ENCODE data around the gene RAB17.
A peak's percentile ranks its signal among the peaks of the same experiment; 100 is the strongest.

Gene RAB17

GRCh38 chr2:237542001-237542704 lies 48.4 kb downstream of the RAB17 start:
- TF ChIP-seq, protein P1, sequence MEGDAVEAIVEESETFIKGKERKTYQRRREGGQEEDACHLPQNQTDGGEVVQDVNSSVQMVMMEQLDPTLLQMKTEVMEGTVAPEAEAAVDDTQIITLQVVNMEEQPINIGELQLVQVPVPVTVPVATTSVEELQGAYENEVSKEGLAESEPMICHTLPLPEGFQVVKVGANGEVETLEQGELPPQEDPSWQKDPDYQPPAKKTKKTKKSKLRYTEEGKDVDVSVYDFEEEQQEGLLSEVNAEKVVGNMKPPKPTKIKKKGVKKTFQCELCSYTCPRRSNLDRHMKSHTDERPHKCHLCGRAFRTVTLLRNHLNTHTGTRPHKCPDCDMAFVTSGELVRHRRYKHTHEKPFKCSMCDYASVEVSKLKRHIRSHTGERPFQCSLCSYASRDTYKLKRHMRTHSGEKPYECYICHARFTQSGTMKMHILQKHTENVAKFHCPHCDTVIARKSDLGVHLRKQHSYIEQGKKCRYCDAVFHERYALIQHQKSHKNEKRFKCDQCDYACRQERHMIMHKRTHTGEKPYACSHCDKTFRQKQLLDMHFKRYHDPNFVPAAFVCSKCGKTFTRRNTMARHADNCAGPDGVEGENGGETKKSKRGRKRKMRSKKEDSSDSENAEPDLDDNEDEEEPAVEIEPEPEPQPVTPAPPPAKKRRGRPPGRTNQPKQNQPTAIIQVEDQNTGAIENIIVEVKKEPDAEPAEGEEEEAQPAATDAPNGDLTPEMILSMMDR (conservative IDR thresholded peaks at IDR 0.05; ENCODE audit: low read length), result no peak
- no peak overlapping the region for H3K4me3 ChIP-seq (ENCODE audit: low read length)
- no peak for DNase-seq (ENCODE audit: low read depth)

DNA sequence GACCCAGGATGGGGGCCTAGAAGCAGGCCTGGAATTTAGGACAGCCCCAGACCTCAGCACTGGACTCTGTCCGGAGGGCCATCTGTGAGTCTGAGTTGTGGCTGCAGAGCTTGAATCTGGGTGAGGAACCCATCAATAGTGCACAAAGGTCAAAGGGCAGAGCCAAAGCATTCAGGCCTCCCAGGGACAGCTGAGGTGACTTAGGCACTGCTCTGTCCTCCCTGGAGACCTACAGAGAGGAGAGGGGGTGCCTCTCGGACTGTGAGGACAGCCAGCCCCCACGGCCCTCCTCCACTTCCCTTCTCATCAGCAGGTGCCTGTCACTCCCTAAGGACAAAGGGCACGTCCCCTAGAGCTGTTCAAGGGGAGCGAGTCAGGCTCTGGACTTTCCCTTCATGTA lies 49.3 kb downstream of the RAB17 start:
- DNase-seq (ENCODE audit: low read depth), result no peak
- no peak overlapping the region for H3K4me3 ChIP-seq (ENCODE audit: low read length)
- TF ChIP-seq, protein P1 (conservative IDR thresholded peaks at IDR 0.05; ENCODE audit: low read length), result no peak

DNA sequence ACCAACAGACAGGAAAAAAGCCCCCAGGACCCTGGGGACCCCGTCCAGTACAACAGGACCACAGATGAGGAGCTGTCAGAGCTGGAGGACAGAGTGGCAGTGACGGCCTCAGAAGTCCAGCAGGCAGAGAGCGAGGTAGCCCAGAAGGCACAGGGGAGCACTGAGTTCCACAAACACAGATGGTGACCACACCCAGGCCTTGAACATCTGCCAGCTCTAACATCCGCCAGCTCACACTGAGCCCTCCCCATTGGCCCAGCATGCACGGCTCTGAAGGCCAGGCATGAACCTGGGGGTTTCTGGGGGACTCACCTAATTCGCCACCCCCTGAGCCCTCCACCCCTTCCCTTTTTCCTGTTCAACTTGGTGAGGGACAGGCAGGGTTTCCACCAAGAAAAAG lies 49.7 kb downstream of the RAB17 start:
- TF ChIP-seq, protein P1 (conservative IDR thresholded peaks at IDR 0.05; ENCODE audit: low read length), result no peak
- peak; percentile 75 for DNase-seq (ENCODE audit: low read depth)
- no peak overlapping the region for H3K4me3 ChIP-seq (ENCODE audit: low read length)

GRCh38 chr2:237540223-237540775 lies 50.2 kb downstream of the RAB17 start:
- no peak for DNase-seq (ENCODE audit: low read depth)
- TF ChIP-seq, protein P1 (conservative IDR thresholded peaks at IDR 0.05; ENCODE audit: low read length), result no peak
- no peak overlapping the region for H3K4me3 ChIP-seq (ENCODE audit: low read length)

GRCh38 chr2:237539681-237540080 lies 50.9 kb downstream of the RAB17 start:
- TF ChIP-seq, protein P1 (conservative IDR thresholded peaks at IDR 0.05; ENCODE audit: low read length), result no peak
- H3K4me3 ChIP-seq (ENCODE audit: low read length), result no peak overlapping the region
- no peak for DNase-seq (ENCODE audit: low read depth)

GRCh38 chr2:237538901-237539300 lies 51.6 kb downstream of the RAB17 start:
- no peak overlapping the region for H3K4me3 ChIP-seq (ENCODE audit: low read length)
- no peak for DNase-seq (ENCODE audit: low read depth)
- TF ChIP-seq, protein P1 (conservative IDR thresholded peaks at IDR 0.05; ENCODE audit: low read length), result no peak
